Suppressor macrophage treated with lipopolysaccharide for 4 hours (primary cell): ENCODE measurements around the gene SFXN4.
"Not testable (repeated sequence)": the region's sequence is repeated elsewhere in the genome, so short reads cannot be mapped to it uniquely, and the experiment has no call there.

Source experiments
- DNase-seq: peaks from one replicate; pipeline ENCODE4 v3.0.0-alpha.2; 2020

The SFXN4 gene

DNA sequence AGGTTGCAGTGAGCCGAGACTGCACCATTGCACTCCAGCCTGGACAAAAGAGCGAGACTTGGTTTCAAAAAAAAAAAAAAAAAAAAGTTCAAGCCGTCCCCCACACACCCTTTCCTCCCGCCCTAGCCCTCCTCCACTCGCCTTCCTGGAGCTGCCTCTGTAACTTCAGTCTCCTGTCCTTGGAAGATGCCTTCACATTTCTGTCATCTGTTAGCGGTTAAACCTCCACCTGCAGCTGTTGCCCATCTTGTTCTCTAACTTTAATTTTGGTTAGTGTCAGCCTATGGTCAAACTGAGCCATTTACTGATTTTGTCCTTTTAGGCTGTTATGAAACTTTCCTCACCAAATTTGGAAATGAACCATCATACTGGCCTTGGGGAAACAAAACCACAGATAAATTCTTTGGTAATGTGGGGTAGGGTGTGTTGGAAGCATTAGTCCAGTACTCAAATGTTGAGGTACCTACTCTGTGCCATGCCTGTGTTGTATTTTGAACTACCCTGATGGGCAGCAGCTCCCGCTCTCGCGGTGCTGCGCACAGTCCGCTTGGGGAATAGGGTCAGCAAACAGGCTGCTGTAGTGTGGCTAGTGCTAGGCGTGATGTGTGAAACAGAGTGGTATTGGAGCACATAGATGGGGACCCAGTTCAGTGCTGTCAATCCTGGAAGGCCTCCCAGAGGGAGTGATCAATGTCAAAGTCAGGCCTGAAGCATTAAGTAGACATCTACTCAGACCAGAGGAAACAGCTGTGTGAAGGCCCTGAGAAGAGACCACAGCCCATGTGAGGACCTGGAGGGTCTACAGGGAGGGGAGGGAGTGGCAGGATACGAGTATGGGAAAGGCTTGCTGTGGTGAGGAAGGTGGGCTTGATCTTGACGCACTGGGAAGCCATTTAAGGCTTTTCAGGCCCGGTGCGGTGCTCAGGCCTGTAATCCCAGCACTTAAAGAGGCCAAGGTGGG is 26.9 kb downstream of the SFXN4 start:
- no peak for DNase-seq

DNA sequence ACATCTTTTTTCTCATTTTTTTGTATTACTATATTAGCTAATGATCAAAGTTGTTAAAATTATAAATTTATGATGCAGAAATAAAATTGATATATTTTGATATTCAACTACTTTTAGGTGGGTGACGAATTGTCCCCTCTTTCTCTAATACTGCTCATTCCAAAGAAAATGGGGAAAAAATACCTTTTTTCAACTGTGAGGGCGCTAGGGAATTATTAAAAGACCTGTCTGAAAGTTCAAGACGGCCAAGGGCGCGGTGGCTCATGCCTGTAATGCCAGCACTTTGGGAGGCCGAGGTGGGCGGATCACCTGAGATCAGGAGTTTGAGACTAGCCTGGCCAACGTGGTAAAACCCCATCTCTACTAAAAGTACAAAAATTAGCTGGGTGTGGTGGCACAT is 27.6 kb downstream of the SFXN4 start:
- DNase-seq: not testable (repeated sequence)

DNA sequence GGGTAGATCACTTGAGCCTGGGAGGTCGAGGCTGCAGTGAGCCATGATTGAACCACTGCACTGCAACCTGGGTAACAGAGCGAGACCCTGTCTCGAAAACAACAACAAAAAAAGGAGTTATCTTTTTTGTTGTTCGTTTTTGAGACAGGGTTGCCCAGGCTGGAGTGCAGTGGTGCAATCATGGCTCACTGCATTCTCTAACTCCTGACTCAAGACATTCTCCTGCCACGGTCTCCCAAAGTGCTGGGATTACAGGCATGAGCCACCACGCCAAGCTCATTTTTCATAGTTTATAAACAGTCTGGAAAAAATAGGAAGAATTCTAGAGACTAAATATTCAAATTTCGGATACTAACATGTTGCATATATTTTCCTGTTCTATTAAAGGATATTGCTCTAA is 29.4 kb downstream of the SFXN4 start:
- peak; percentile 35 for DNase-seq

DNA sequence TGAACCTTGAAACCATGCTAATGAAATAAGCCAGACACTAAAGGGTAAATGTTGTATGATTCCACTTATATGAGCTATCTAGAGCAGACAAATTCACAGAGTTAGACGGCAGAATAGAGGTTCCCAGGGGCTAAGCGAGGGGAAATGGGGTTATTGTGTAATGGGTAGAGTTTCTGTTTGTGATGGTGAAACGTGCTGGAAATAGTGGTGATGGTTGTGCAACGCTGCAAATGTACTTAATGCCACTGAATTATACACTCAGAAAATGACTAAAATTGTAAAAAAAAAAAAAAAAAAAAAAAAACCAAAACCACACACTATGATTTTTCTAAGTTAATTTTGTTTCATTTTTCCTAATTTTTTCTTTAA is 30.0 kb downstream of the SFXN4 start:
- peak; percentile 93 for DNase-seq

DNA sequence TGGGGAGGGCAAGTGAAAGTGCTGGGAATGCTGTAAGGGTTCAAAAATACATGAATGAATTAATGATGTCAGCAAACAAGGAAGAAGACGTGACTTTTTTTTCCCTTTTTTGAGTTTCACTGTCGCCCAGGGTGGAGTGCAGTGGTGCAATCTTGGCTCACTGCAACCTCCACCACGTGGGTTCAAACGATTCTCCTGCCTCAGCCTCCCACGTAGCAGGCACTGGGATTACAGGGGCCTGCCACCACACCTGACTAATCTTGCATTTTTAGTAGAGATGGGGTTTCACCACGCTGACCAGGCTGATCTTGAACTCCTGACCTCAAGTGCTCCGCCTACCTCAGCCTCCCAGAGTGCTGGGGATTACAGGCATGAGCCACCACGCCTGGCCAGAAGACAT is 31.6 kb downstream of the SFXN4 start:
- DNase-seq: peak; percentile 92

DNA sequence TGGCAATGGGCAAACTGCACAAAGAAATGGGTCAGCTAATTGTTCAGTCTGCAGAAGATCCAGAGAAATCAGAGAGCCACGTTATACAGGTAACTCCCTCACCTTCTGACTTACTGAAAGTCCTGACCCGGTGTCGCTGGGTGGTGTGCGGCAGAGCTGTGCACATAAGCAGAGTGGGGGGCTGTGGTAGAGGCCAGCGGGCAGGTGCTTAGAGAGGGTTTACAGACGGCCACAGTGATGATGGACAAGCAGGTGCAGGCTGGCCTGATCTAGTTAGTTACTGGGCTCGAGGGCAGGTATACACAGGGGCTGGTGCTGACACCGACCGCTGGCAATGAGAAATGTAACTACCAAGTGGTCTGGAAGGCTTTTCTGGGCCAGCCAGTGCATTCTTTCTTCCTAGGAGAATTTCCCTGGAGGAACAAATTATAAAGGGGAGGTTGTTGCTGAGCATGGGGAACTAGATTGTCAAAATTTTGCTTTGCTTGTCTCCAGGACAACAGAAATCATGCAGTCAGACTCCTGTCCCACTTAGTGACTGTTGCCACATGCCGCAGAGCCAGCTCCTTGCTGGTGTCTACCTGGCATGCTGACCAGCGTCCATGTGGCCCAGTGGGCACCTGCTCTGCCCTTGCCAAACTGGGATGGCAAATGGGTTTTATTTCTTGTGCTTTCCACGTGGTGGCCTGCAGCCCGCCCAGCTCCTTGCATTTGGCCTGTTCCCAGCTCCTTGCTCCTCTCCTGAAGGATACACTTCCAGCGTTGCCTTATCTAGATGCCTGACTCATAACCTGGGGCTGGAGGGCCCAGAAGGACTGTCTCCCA is 32.8 kb downstream of the SFXN4 start:
- DNase-seq: peak; percentile 5

DNA sequence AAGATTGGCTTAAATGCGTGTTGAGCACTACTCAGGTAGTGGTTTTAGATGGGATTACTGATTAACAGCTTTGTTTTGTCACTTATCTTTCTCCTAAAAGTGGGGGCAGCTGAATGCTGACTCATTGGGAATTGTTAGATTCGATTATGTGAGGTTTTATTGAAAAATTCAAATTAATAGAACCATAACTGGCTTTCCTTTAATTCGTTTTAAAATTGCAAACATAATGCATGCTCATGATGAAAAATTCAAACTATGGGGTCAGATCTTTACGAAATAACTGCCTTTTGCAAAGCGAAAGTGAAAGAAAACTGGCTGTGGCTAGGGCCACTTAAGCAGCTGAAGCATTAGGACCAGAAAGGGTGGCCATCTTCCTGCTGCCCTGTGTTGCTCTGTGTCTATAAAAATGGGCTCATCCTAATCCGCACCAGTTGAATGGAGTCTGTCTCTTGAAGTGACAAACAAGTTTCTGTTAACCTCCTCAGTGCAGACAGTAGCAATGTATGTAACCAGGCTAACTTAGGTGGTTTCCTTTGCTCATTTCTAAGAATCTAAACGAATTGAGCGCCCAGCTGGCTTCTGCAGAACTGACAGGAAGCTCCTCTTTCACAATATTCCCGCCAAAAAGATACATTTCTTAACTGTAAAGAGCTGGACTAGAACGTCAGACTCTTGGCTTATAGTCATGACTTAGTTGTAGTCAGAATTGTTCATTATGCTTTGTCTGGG is 33.8 kb downstream of the SFXN4 start:
- DNase-seq: peak; percentile 95

DNA sequence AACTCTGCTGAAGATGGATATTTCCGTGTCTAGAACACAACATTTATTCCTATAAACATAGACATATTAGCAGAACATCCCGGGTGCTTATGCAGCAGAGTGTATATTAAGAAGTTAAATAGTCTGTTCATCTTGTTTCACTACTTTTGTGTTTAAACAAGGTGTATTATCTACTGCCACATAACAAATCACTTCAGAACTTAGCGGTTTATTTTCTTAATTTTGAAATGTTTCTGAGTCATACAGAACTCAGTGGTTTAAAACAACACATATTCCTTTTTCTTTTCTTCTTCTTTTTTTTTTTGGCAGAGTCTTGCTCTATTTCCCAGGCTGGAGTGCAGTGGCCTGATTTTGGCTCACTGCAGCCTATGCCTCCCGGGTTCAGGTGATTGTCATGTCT is 35.8 kb downstream of the SFXN4 start:
- peak; percentile 14 for DNase-seq

DNA sequence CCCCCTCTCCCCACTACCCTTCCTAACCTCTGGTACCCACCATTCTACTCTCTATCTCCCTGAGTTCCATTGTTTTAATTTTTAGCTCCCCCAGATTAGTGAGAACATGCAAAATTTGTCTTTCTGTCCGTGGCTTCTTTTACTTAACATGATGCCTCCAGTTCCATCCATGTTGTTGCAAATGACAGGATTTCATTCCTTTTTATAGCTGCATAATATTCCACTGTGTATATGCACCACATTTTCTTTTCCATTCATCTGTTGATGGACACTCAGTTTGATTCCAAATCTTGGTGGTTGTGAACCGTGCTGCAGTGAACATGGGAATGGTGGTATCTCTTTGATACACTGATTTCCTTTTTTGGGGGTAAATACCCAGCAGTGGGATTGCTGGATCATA is 39.6 kb downstream of the SFXN4 start:
- DNase-seq: no peak

DNA sequence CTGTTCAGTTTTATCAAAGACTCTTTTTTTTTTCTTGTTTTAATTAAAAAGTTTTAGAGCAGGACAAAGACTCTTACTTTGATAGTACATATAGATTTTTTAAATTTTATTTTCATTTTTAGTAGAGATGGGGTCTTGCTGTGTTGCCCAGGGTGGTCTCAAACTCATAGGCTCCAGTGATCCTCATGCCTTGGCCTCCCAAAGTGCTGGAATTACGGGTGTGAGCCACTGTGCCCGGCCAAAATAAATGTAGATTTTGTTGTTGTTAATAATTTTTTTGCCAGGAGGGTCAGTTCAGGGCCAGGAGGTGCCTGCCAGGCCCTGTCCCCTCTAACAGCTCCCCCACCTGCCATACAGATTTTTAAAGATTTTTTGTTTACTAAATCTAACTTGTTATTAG is 44.6 kb downstream of the SFXN4 start:
- no peak for DNase-seq

DNA sequence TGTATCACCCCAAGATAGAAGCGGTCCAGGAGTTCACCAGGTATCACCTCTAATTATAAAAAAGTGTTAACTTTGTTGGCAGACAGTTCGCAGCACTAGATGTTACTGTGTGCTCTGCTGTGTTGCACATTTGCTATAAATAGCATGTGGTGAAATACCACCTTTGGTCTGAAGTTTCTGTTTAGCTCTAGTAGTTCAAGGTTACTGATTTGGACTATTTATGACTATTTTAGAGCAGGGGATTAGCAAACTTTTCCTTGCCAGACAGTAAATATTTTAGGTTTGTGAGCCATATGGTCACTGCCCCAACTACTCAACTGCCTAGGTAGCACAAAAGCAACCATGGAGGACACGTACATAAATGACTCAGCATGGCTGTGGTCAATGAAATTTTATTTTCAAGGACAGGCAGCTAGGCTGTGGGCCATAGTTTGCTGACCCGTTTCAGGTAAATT is 45.1 kb downstream of the SFXN4 start:
- DNase-seq: no peak

DNA sequence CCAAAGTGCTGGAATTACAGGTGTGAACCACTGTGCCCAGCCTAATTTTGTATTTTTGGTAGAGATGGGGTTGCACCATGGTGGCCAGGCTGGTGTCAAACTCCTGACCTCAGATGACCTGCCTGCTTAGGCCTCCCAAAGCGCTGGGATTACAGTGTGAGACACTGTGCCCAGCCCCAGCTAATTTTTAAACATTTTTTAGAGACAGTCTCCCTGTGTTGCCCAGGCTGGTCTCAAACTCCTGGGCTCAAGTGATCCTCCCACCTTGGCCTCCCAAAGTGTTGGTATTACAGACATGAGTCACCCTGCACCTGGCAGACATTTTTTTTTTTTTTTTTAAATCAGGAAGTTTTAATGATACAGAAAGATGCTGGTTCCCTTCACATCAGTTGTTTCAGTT is 46.1 kb downstream of the SFXN4 start:
- no peak for DNase-seq

DNA sequence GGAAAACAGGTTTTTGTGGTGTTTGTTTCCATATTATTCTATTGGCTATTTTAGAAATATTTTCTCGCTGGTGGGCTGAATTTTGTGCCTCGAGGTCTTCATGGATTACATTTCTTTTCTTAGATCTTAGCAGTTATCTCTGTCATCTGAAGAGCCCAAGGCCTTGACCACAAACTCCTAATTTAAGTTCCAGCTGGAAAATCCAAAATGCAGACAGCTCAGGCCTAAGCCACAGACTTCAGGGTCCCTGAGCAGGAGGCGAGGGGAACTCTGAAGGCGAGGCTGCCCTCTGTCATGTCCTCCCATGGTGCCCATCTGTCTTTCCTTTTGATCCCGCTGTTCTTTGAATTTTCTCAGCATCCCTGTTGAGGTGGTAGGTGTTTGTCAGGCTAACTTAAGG is 47.3 kb downstream of the SFXN4 start:
- DNase-seq: no peak

DNA sequence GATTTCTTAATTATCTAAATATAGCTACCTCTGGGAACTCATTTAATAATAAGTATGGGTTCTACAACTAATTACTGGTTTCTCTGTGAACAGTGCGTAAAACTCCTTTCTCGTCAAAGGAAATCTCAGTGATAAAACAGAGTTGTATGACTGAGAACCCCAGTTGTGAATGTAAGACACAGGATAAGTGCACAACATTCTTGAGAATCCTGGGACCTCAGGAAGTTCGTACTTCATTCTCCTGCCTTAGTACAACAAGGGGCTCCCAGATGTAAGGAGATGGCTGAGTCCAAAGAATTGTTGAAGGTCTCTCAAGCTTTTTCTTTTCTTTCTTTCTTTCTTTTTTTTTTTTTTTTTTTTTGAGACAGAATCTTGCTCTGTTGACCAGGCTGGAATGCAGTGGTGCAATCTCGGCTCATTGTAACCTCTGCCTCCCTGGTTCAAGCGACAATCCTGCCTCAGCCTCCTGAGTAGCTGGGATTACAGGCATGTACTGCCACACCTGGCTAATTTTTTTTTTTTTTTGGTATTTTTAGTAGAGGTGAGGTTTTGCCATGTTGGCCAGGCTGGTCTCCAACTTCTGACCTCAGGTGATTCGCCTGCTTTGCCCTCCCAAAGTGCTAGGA is 49.1 kb downstream of the SFXN4 start:
- no peak for DNase-seq

DNA sequence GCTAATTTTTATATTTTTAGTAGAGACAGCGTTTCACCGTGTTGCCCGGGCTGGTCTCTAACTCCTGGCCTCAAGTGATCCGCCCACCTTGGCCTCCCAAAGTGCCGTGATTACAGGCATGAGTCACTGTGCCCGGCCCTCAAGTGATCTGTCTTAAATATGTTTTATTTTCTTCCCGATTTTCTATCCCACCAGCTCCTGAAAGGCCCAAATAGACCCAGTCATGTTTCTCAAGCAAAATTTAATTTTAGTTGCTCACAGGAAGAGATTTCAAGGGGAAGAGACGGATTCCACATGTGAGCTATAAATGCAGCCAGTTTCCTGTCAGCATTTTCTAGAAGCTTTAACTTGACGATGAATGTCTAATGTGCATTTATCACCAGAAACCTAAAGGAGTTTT is 49.6 kb downstream of the SFXN4 start:
- DNase-seq: no peak

DNA sequence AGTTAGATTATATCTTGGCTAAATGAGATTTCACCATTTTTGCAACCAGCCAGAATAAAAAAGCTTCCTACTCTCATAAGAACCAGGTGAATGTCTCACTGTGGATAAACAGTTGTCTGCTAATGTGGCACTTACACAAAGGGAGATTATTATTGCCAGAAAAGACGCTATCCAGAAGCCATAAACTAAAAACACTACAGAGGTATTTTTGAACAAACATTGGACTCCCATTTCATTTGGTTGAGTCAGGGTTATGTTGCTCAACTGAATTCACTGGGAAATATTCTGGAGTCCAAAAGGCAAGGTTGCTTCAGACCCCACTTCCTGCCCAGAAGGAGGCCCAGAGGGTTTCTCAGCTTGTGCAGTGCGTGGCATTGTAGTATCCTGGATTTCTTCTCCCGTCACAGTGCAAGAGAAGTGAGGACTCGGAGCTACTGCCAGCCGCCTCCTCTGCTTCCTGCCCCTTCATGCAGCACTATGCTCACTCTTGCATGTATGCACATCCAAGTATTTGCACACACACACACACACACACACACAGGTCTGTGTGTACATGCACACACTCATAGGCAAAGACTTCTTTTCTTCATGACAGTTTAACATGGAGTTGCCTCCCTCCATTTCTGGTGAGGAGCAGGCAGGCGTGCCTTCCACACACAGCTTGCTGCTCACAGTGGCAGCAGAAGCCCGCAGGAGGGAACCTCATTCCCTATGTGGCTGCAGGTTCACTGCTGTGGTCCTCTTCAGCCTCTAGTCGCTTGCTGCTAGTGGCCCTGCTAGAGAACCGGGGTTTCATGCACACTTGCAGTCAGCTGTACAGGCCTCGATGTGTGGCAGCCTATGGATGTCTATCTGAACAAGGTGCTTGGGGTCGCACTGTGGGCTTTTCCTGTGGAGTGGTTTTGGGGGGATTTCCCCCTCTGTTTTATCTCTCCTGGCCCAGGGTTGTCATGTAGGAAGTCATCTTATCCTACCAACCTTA is 51.5 kb downstream of the SFXN4 start:
- peak; percentile 86 for DNase-seq

DNA sequence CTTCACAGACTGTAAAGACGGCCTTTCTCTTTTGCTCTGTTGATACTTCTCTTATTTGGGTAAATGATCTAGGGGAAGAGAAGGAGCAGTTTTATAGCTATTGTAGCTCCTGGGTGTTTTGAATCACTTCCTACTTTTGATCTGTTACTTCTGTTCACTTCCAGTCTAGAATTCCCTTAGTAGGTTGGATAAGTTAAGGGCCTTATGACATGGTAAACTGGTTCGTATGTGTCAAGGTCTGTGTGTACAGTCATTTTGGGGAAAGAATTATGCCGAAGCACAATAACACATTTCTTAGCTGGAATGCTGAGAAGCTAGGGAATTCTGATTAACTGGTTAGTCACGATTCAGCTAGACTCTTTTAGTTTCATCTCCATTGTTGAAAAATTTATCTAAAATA is 53.5 kb downstream of the SFXN4 start:
- DNase-seq: peak; percentile 70

DNA sequence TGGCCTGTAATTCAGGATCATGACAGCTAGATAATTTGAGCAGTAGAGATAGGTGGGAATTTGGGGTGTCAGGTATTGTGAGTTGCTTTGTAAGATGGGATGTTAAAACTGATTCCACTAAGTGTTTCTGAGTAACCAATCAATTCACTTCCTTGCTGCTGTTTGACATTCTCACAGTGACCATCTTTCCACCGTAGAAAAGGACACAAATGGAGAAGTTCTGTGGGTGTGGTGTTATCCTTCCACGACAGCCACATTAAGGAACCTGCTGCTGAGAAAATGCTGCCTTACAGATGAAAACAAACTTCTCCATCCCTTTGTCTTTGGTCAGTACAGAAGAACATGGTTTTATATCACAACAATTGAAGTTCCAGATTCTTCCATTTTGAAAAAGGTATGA is 57.7 kb downstream of the SFXN4 start:
- DNase-seq: not testable (repeated sequence)

DNA sequence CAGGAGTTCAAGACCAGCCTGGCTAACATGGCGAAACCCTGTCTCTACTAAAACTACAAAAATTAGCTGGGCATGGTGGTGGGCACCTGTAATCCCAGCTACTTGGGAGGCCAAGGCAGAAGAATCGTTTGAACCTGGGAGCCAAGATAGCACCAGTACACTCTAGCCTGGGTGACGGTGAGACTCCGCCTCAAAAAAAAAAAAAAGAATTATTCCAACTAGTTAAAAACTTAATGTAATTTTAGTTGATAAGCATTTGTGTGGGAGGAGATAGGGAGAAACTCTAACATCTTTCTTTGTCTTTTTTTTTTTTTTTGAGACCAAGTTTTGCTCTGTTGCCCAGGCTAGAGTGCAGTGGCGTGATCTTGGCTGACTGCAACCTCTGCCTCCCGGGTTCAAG is 58.4 kb downstream of the SFXN4 start:
- not testable (repeated sequence) for DNase-seq

DNA sequence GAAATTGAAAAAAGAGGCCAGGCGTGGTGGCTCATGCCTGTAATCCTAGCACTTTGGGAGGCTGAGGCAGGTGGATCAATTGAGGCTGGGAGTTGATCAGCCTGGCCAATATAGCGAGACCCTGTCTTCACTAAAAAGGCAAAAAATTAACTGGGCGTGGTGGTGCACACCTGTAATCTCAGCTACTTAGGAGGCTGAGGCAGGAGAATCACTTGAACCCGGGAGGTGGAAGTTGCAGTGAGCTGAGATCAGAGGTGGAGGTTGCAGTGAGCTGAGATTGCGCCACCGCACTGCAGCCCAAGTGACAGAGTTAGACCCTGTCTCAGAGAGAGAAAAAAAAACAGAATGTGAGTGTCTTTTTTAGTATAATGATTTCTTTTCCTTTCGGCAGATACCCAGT is 59.6 kb downstream of the SFXN4 start:
- DNase-seq: not testable (repeated sequence)

DNA sequence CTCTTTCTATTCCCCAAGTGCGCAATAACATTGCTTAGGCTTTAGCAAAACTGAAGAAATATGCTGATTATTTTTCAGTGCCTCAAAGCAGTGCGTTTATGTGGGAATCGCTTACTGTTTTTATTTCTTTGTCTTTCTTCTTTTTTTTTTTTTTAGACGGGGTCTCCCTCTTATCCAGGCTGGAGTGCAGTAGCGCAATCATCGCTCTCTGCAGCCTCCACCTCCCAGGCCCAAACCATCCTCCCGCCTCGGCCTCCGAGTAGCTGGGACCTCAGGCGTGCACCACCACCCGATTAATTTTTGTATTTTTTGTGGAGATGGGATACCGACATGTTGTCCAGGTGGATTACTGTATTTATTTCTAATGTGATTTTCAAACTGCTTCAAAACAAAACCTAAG is 60.4 kb downstream of the SFXN4 start:
- DNase-seq: no peak

DNA sequence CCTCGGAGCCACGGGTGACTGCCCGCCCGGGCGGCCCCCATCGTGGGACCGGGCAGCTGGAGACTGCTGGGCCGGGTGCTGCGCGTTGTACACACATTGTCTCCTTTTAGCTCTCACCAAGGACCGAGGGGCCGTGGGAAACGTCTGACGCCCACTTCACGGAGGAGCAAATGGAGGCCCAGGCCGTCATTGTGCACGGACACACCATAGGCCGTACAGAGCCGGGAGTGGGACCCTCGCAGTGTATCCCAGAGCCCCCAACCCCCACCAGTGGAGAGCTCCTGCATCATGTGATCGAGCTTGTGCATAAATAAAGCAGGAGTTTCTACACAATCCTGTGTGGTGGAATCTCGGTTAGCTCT is 60.9 kb downstream of the SFXN4 start:
- no peak for DNase-seq
